Prostate gland (tissue), 2 donors: Measurements from ENCODE around the gene TRIM15. TPM values are rescaled to one million over a fixed set of nuclear protein-coding genes. Genes with fewer than 3 reads are reported as not detected.

ENCODE experiments used
- DNase-seq: peaks from one replicate; pipeline ENCODE4 v3.0.0-alpha.2; 2019; ENCODE audit warnings: low spot score
- H3K27ac ChIP-seq, 2 donors: fragments of 200-600 bp; sonication (generic); 2 replicates each; pipeline ENCODE4 v1.5.1; 2017 to 2019
- H3K27me3 ChIP-seq: fragments of 200-600 bp; sonication (generic); replicated peaks from 2 replicates; pipeline ENCODE4 v1.5.1; 2019; ENCODE audit not compliant: insufficient read depth
- H3K36me3 ChIP-seq, 2 donors: fragments of 200-600 bp; sonication (generic); 1 replicate in 1 of 2; 2 replicates in 1 of 2; pipeline versions ENCODE4 v1.5.1 to v1.8.1; 2017 to 2019
- H3K4me1 ChIP-seq: fragments of 200-600 bp; sonication (generic); replicated peaks from 2 replicates; pipeline ENCODE4 v1.5.1; 2019
- H3K4me3 ChIP-seq, 2 donors: fragments of 200-600 bp; sonication (generic); 2 replicates each; pipeline ENCODE4 v1.5.1; 2017 to 2019
- H3K9me3 ChIP-seq: fragments of 200-600 bp; sonication (generic); 2 replicates; pipeline ENCODE4 v1.5.1; 2017
- CTCF ChIP-seq, 4 experiments: fragments of 200-600 bp in 2 of 4; fragments of 450-650 bp in 2 of 4; sonication (generic) in 2 of 4; IDR thresholded peaks; 1 replicate in 3 of 4; 2 replicates in 1 of 4; pipeline ENCODE4 v1.5.1; 2016 to 2019; ENCODE audit warnings: antibody characterized with exemption in 4 of 4, mild to moderate bottlenecking in 2 of 4, moderate library complexity in 2 of 4
- POLR2A ChIP-seq: fragments of 450-650 bp; IDR thresholded peaks from one replicate; pipeline ENCODE4 v1.6.1; 2016; ENCODE audit warnings: antibody characterized with exemption, mild to moderate bottlenecking
- POLR2AphosphoS5 ChIP-seq: sonication (generic); formaldehyde crosslinking; IDR thresholded peaks from one replicate; pipeline ENCODE4 v1.6.1; 2017; ENCODE audit warnings: antibody characterized with exemption
- WGBS: methylation state at CpG from one replicate; pipeline ENCODE4 v1.1.5; 2018; 5-methylcytosine and 5-hydroxymethylcytosine counted together
- intact Hi-C: fragments of 100-400 bp; cut with DNase I; formaldehyde crosslinking; loops from one replicate; pipeline ENCODE4 v1.14.2; 2022
- total RNA-seq, 2 donors: library from RNA; depleted of rRNA; stranded (reverse); fragments of >200 nt; gene quantifications; one replicate each; pipeline ENCODE4 v1.1.0, GENCODE V29; 2016

TRIM15 gene
- total RNA-seq, 2 donors from 2014 or later, result not detected

- H3K36me3 ChIP-seq, result no peaks in the 10 kb centered on the region
- no peak overlapping the region for H3K4me3 ChIP-seq
- intact Hi-C loops, result no loop called here
- H3K9me3 ChIP-seq, result no peaks in the 10 kb centered on the region
- no peaks in the 10 kb centered on the region for H3K4me1 ChIP-seq
- TF ChIP-seq POLR2AphosphoS5, result no peak
- no peak for TF ChIP-seq POLR2A
- no peak for TF ChIP-seq CTCF (IDR thresholded peaks at IDR 0.05)
- 65% methylated on average over 6 of the region's 6 CpGs for WGBS
- peaks cover 6% of the 10 kb centered on the region for H3K27me3 ChIP-seq
- H3K27ac ChIP-seq, result no peak overlapping the region
- DNase-seq, result no peak
These were observed 3.8 kb downstream of the TRIM15 start for GRCh38 chr6:30167101-30167500.

GRCh38 chr6:30168741-30169140 is 5.4 kb downstream of the TRIM15 start:
- no peak overlapping the region for H3K27ac ChIP-seq
- no peak overlapping the region for H3K4me3 ChIP-seq
- no peaks in the 10 kb centered on the region for H3K4me1 ChIP-seq
- TF ChIP-seq POLR2A (no peak), CTCF (IDR thresholded peaks at IDR 0.05) (no peak), POLR2AphosphoS5 (no peak)
- no peak for DNase-seq
- H3K9me3 ChIP-seq, result no peaks in the 10 kb centered on the region
- H3K36me3 ChIP-seq, result no peaks in the 10 kb centered on the region
- intact Hi-C loops, result no loop called here
- peaks cover 6% of the 10 kb centered on the region for H3K27me3 ChIP-seq
- whole genome bisulfite sequencing, result 69% methylated on average over 1 of the region's 1 CpG

GRCh38 chr6:30169658-30170614 is 6.6 kb downstream of the TRIM15 start:
- H3K36me3 ChIP-seq, result no peaks in the 10 kb centered on the region
- H3K27ac ChIP-seq, result no peak overlapping the region
- H3K4me3 ChIP-seq, result no peak overlapping the region
- DNase-seq, result no peak
- H3K9me3 ChIP-seq, result no peaks in the 10 kb centered on the region
- TF ChIP-seq POLR2AphosphoS5, result no peak
- TF ChIP-seq POLR2A, result no peak
- peak in 3 of 4 experiments; percentile 27 to 54 (median 52) for TF ChIP-seq CTCF (IDR thresholded peaks at IDR 0.05)
- intact Hi-C loops, result no loop called here
- no peaks in the 10 kb centered on the region for H3K4me1 ChIP-seq
- peaks cover 6% of the 10 kb centered on the region for H3K27me3 ChIP-seq
- WGBS, result 26% methylated on average over 7 of the region's 7 CpGs

GRCh38 chr6:30171677-30172471 is 8.5 kb downstream of the TRIM15 start:
- Histone ChIP-seq H3K4me3 (no peak overlapping the region), H3K9me3 (no peaks in the 10 kb centered on the region), H3K27me3 (peaks cover 6% of the 10 kb centered on the region), H3K36me3 (no peaks in the 10 kb centered on the region), H3K4me1 (no peaks in the 10 kb centered on the region), H3K27ac (no peak overlapping the region)
- WGBS, result 6% methylated on average over 40 of the region's 62 CpGs
- intact Hi-C loops, result no loop called here
- TF ChIP-seq POLR2A, result no peak
- TF ChIP-seq CTCF (IDR thresholded peaks at IDR 0.05), result no peak
- TF ChIP-seq POLR2AphosphoS5, result no peak
- no peak for DNase-seq
